GM21528 (cell line): ENCODE data around the gene MOV10.

Source experiments
- ATAC-seq: cut with Tn5 transposase; IDR thresholded peaks from one replicate; pipeline ENCODE4 v1.9.1; 2021; ENCODE audit warnings: mild to moderate bottlenecking, moderate library complexity; ENCODE audit not compliant: unreplicated experiment, low FRiP score

The MOV10 gene

GRCh38 chr1:112697781-112698201 is 23.3 kb downstream of the MOV10 start:
- ATAC-seq = no peak

- ATAC-seq = no peak
These were observed 24.2 kb downstream of the MOV10 start for GRCh38 chr1:112698366-112699310.

GRCh38 chr1:112699425-112700144 is 25.1 kb downstream of the MOV10 start:
- ATAC-seq = no peak

- ATAC-seq = no peak
These were observed 26.1 kb downstream of the MOV10 start for GRCh38 chr1:112700290-112701226.

- no peak for ATAC-seq
These were observed 27.0 kb downstream of the MOV10 start for GRCh38 chr1:112701227-112702066.

GRCh38 chr1:112702067-112702395 is 27.6 kb downstream of the MOV10 start:
- ATAC-seq = no peak

GRCh38 chr1:112702420-112703261 is 28.2 kb downstream of the MOV10 start:
- ATAC-seq = no peak

GRCh38 chr1:112703706-112704105 is 29.2 kb downstream of the MOV10 start:
- no peak for ATAC-seq

GRCh38 chr1:112704391-112704933 is 30.0 kb downstream of the MOV10 start:
- no peak for ATAC-seq

- peak; percentile 58 for ATAC-seq
These were observed 30.6 kb downstream of the MOV10 start for GRCh38 chr1:112704934-112705627.

- peak; percentile 56 for ATAC-seq
These were observed 32.2 kb downstream of the MOV10 start, which contains the start of gene RHOC for GRCh38 chr1:112706505-112707220. RHOC (minus strand) TSS chr1:112707127; CDS start chr1:112703799, 3,328 bp downstream.

- peak; percentile 62 for ATAC-seq
These were observed 33.0 kb downstream of the MOV10 start for GRCh38 chr1:112707221-112708001.

- ATAC-seq = no peak
These were observed 33.6 kb downstream of the MOV10 start for GRCh38 chr1:112708002-112708448.

- no peak for ATAC-seq
These were observed 34.0 kb downstream of the MOV10 start for GRCh38 chr1:112708489-112708888.

GRCh38 chr1:112710159-112710558 is 35.7 kb downstream of the MOV10 start:
- ATAC-seq = no peak

- no peak for ATAC-seq
These were observed 36.1 kb downstream of the MOV10 start for GRCh38 chr1:112710586-112710985.
